Brain microvascular endothelial cell (primary cell): ENCODE results near the gene OTX2.

ENCODE experiments used
- DNase-seq: peaks from one replicate; pipeline ENCODE4 v3.0.0-alpha.2; 2020
- H3K27ac ChIP-seq: fragments of 250-450 bp; sonication (Bioruptor Pico); 2 replicates; pipeline ENCODE4 v1.5.1; 2020; ENCODE audit warnings: mild to moderate bottlenecking, moderate library complexity
- H3K27me3 ChIP-seq: fragments of 250-450 bp; sonication (Bioruptor Pico); replicated peaks from 2 replicates; pipeline ENCODE4 v1.5.1; 2020; ENCODE audit warnings: mild to moderate bottlenecking
- H3K36me3 ChIP-seq: fragments of 250-450 bp; sonication (Bioruptor Pico); replicated peaks from 2 replicates; pipeline ENCODE4 v1.5.1; 2020; ENCODE audit warnings: mild to moderate bottlenecking
- H3K4me3 ChIP-seq: 2 replicates; pipeline ENCODE4 v1.5.1; 2011; ENCODE audit warnings: low read depth, mild to moderate bottlenecking, control low read depth, low read length, moderate library complexity
- CTCF ChIP-seq: IDR thresholded peaks from 2 replicates; pipeline ENCODE4 v1.5.1; 2011; ENCODE audit warnings: low read depth, mild to moderate bottlenecking, moderate library complexity, low read length, control low read depth, inconsistent platforms; ENCODE audit errors: missing control alignments
- in situ Hi-C: cut with HindIII; loops from 2 replicates; pipeline ENCODE4 v1.10.0; 2017; ENCODE audit warnings: low sequenced_read_pairs, low pct_ligation_motif_present

Gene OTX2

GRCh38 chr14:56801920-56802319 lies 8.4 kb downstream of the OTX2 start:
- H3K27ac ChIP-seq: no peak overlapping the region
- in situ Hi-C loops: no loop called here
- no peak overlapping the region for H3K4me3 ChIP-seq
- no peak for TF ChIP-seq CTCF
- no peak for DNase-seq
- H3K36me3 ChIP-seq: no peaks in the 10 kb centered on the region
- H3K27me3 ChIP-seq: peaks cover 83% of the 10 kb centered on the region

- H3K27ac ChIP-seq: no peak overlapping the region
- in situ Hi-C loops: no loop called here
- DNase-seq: no peak
- H3K4me3 ChIP-seq: no peak overlapping the region
- TF ChIP-seq CTCF: no peak
- peaks cover 83% of the 10 kb centered on the region for H3K27me3 ChIP-seq
- no peaks in the 10 kb centered on the region for H3K36me3 ChIP-seq
Observed at GRCh38 chr14:56799343-56799645, 11.0 kb downstream of the OTX2 start.

DNA sequence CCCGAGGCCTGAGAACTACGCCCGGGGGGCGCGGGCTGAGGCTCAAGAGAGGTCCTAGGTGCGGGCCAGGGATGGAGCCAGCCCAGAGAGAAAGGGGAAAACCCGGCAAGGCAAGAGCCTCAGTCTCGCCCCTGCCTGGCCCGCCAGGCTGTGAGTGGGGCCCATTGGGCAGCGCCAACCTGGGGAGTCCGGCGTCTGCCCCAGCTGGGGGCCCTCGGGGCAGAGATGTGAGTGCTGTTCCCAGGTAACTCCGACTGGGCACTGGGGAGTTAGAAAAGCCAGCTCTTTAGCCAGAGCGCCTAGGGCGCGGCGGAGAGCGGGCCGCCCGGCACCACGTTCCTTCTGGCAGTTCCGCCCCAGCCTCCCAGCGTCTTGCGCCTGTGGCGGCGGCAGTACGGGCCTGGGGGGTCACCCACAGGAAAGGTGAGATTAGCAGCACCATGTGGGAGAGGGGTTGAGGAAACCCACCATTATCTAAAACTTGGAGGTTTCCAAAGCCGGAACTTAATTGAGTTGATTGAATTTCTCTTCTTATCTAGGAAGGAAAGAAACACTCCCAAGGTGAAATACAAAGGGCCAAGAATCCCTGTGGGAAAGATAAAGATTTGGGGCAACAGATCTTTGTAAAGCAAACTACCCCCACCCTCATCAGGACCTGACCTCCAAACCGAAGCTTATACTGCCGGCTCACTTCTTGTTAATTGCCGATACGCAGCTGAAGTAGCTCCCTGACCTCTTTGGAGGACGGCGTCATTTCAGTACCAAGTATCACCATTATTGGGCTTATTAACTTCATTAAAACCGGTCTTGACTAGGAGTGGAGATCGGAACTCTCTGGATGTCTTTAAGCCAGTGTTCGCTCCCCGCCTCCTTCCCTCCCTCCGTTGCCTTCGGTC lies 11.6 kb downstream of the OTX2 start:
- H3K36me3 ChIP-seq: no peaks in the 10 kb centered on the region
- in situ Hi-C loops: no loop called here

GRCh38 chr14:56797569-56798446 lies 12.5 kb downstream of the OTX2 start:
- H3K4me3 ChIP-seq: no peak overlapping the region
- TF ChIP-seq CTCF: no peak
- in situ Hi-C loops: no loop called here
- no peak for DNase-seq
- peaks cover 84% of the 10 kb centered on the region for H3K27me3 ChIP-seq
- H3K27ac ChIP-seq: no peak overlapping the region
- no peaks in the 10 kb centered on the region for H3K36me3 ChIP-seq

More for the DNA sequence above, 11.6 kb downstream of the OTX2 start:
- no peak for DNase-seq
- Histone ChIP-seq H3K4me3 (no peak overlapping the region), H3K27me3 (peaks cover 83% of the 10 kb centered on the region), H3K27ac (no peak overlapping the region)
- no peak for TF ChIP-seq CTCF

DNA sequence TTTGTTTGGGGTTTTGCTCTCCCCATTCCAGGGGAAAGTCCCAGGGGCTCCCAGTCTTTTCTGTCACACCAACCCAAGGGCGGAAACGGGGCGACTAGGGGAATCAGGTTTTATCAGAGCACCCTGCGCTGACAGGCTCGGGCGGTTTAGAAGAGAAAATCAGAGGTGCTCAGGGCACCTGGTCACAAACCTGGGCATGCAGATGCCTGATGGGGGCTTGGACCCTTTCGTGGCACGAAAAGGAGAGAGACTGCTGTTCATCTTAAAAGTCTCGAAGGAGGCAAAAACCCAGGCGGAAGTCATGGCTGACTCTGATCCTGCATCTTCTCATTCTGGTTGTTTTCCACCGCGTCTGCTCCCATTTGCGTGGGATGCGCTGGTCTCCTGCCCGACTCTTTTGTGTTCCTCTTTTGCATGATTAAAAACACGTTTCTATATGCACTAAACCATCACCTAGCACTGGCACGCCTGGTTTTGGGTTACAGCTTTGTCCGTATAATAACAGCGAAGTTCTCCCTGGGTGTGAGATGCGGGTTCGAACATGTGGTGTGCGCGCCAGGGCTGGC lies 13.2 kb downstream of the OTX2 start:
- H3K27ac ChIP-seq: no peak overlapping the region
- no peak for TF ChIP-seq CTCF
- no peak for DNase-seq
- H3K27me3 ChIP-seq: peaks cover 79% of the 10 kb centered on the region
- no peak overlapping the region for H3K4me3 ChIP-seq
- in situ Hi-C loops: no loop called here
- H3K36me3 ChIP-seq: no peaks in the 10 kb centered on the region
